A549 (cell line): Measurements from ENCODE around the gene LATS2.

Source experiments
- EP300 ChIP-seq, 2 experiments: fragments of >200 bp; sonication (Bioruptor Twin); formaldehyde crosslinking; IDR thresholded peaks; 2 replicates in 1 of 2; 3 replicates in 1 of 2; pipeline ENCODE4 v1.6.1; 2016 to 2017
- ESRRA ChIP-seq: fragments of 150-350 bp; IDR thresholded peaks from 2 replicates; pipeline ENCODE4 v1.6.1; 2014; ENCODE audit warnings: mild to moderate bottlenecking, low read length, borderline replicate concordance
- FOSL2 ChIP-seq, 2 experiments: fragments of 450-650 bp in 1 of 2; fragments of >200 bp in 1 of 2; sonication (Bioruptor Twin) in 1 of 2; formaldehyde crosslinking; IDR thresholded peaks; 2 replicates each; pipeline versions ENCODE4 v1.5.0 to v1.6.1; 2016 to 2020; ENCODE audit warnings: mild to moderate bottlenecking in 1 of 2, moderate library complexity in 1 of 2
- HOXA7 ChIP-seq: fragments of 250-450 bp; sonication (Bioruptor Pico); IDR thresholded peaks from 2 replicates; pipeline ENCODE4 v1.5.0; 2020; ENCODE audit warnings: mild to moderate bottlenecking, moderate library complexity
- POLR2A ChIP-seq: IDR thresholded peaks from 2 replicates; pipeline ENCODE4 v1.6.1; 2012; ENCODE audit warnings: mild to moderate bottlenecking, low read length
- ZFP36 ChIP-seq: fragments of 450-650 bp; IDR thresholded peaks from 2 replicates; pipeline ENCODE4 v1.6.1; 2014; ENCODE audit warnings: borderline replicate concordance; ENCODE audit not compliant: partially characterized antibody
- TF ChIP-seq, protein P1 (sequence below): fragments of >200 bp; sonication (Bioruptor Twin); formaldehyde crosslinking; IDR thresholded peaks from 3 replicates; pipeline ENCODE4 v1.5.1; 2016
- TF ChIP-seq, protein P2 (sequence below): fragments of 450-650 bp; IDR thresholded peaks from 2 replicates; pipeline ENCODE4 v1.6.1; 2014; ENCODE audit warnings: antibody characterized with exemption
- TF ChIP-seq, protein P3 (sequence below): IDR thresholded peaks from 2 replicates; pipeline ENCODE4 v1.6.1; 2012

DNA sequence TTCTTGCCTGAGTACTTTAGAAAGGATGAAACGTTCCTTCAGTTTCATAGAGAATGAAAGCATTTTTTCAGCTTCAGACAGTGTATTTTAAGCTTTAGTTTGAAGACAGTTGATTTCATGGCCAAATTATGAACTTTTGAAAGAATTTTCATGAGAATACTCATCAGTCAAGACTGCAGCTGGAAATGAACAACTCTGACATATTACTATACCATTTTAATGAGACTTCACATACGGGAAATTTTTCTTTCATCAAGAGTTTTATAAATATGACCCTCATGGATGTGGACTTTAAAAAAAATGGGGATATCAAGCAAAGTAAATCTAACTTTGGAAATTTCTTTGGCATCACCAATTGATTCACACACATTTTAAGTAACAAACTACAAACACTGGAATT is 6.4 kb downstream of the LATS2 start:
- TF ChIP-seq HOXA7 (CRISPR knock-in tag) (no peak), ZFP36 (no peak), EP300 (IDR thresholded peaks at IDR 0.05) (no peak), ESRRA (no peak), FOSL2 (IDR thresholded peaks at IDR 0.05) (no peak), FOSL2 (CRISPR knock-in tag; IDR thresholded peaks at IDR 0.05) (no peak), POLR2A (no peak)
- TF ChIP-seq, protein P1, sequence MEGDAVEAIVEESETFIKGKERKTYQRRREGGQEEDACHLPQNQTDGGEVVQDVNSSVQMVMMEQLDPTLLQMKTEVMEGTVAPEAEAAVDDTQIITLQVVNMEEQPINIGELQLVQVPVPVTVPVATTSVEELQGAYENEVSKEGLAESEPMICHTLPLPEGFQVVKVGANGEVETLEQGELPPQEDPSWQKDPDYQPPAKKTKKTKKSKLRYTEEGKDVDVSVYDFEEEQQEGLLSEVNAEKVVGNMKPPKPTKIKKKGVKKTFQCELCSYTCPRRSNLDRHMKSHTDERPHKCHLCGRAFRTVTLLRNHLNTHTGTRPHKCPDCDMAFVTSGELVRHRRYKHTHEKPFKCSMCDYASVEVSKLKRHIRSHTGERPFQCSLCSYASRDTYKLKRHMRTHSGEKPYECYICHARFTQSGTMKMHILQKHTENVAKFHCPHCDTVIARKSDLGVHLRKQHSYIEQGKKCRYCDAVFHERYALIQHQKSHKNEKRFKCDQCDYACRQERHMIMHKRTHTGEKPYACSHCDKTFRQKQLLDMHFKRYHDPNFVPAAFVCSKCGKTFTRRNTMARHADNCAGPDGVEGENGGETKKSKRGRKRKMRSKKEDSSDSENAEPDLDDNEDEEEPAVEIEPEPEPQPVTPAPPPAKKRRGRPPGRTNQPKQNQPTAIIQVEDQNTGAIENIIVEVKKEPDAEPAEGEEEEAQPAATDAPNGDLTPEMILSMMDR: no peak
- TF ChIP-seq, protein P2, sequence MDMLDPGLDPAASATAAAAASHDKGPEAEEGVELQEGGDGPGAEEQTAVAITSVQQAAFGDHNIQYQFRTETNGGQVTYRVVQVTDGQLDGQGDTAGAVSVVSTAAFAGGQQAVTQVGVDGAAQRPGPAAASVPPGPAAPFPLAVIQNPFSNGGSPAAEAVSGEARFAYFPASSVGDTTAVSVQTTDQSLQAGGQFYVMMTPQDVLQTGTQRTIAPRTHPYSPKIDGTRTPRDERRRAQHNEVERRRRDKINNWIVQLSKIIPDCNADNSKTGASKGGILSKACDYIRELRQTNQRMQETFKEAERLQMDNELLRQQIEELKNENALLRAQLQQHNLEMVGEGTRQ: no peak
- TF ChIP-seq, protein P3, sequence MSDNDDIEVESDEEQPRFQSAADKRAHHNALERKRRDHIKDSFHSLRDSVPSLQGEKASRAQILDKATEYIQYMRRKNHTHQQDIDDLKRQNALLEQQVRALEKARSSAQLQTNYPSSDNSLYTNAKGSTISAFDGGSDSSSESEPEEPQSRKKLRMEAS: no peak
